NK-92 treated with Interleukin-12 subunit alpha and Interleukin-12 subunit beta, amount 100 ng/mL, for 24 hours (cell line): ENCODE results near the gene OSBPL3.

Experiments used
- DNase-seq: peaks from one replicate; lab custom pipeline; 2025; lab: John Stamatoyannopoulos, UW

The OSBPL3 gene

DNA sequence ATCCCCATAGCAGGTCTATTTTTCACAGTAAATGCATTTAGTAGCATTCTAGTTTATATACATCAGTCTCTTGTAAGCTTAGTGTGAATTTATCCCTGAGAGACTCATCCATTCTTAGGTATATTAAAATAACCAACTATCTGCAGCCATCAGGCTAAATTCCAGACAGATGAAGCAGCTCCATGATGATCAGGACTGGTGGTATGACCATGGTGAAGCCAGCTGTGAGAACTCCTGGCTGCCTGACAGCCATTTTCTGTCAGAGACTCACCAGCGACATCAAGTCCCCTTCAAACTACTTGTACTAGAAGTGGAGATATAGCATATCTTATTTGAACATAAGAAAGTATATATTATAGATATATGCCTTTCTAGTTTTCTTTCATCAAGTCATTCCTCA lies 152.4 kb downstream of the OSBPL3 start:
- no peak for DNase-seq

GRCh38 chr7:24827027-24827426 lies 153.0 kb downstream of the OSBPL3 start:
- DNase-seq = no peak

- no peak for DNase-seq
Observed at GRCh38 chr7:24826662-24827020, 153.3 kb downstream of the OSBPL3 start.

GRCh38 chr7:24825931-24826661 lies 153.9 kb downstream of the OSBPL3 start:
- no peak for DNase-seq

- no peak for DNase-seq
Observed at GRCh38 chr7:24825381-24825794, 154.6 kb downstream of the OSBPL3 start.

DNA sequence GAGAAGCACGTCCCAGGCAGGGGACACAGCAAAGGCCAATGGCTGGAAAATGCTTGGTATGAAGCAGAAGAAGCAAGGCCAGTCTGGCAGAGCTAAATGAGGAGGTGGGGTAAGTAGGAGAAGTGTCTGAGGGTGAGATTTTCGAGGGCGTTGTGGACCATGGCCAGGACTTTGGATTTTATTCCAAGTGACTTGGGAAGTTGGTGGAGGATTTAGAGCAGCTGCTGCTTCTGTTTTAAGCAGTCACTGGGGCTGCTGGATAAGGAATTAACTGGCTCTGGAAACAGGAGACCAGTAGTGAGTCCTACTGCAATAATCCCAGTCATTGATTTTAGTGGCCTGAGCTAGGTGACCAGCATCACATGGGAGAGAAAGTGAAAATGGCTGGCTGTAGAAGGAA lies 155.1 kb downstream of the OSBPL3 start:
- DNase-seq = no peak

DNA sequence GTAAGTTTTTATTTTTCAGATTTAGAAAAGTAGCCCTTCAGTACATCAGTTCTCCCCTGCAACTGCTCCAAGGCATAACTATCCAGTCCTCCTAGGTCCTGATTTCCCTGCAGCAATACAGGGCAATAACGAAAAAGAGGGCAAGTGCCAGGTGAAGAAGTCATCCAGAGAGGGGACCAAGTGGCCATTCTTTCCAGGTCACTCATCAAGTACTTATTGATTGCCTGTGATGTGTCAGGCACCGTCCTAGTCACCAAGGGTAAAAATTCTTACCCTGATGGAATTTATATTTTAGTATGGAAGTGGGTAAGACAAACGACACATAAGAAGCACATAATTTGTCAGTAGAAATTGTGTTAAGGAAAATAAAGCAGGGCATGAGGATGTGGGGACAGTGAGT lies 155.6 kb downstream of the OSBPL3 start:
- DNase-seq = no peak

GRCh38 chr7:24821754-24822054 lies 158.3 kb downstream of the OSBPL3 start:
- no peak for DNase-seq

- peak; percentile 74 for DNase-seq
Observed at GRCh38 chr7:24821045-24821753, 158.8 kb downstream of the OSBPL3 start.

- DNase-seq = no peak
Observed at GRCh38 chr7:24820730-24821044, 159.3 kb downstream of the OSBPL3 start.

- DNase-seq = peak; percentile 65
Observed at GRCh38 chr7:24819916-24820689, 159.9 kb downstream of the OSBPL3 start.

- no peak for DNase-seq
Observed at GRCh38 chr7:24817339-24817738, 162.6 kb downstream of the OSBPL3 start.

DNA sequence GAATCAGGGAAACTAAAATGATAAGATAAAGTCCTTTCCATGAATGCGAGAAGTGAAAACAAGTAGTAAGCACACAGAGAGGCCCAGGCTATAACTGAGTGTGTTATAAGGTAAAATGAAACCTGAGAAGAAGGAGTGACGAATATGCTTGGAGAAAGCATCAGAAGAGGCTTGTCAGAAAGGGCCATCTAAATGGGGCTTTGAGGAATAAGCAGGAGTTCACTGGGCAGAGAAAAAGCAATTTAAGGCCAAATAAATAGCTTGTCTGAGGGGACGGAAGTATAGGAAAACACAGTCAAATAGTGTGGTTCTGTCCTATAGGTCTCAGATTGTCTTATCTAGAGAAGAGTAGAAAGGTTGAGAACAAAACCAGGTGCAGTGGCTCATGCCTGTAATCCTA lies 163.1 kb downstream of the OSBPL3 start:
- DNase-seq = no peak

GRCh38 chr7:24812305-24812945 lies 167.6 kb downstream of the OSBPL3 start:
- DNase-seq = no peak

GRCh38 chr7:24808518-24808917 lies 171.5 kb downstream of the OSBPL3 start:
- no peak for DNase-seq

- DNase-seq = no peak
Observed at GRCh38 chr7:24802300-24802699, 177.7 kb downstream of the OSBPL3 start.

DNA sequence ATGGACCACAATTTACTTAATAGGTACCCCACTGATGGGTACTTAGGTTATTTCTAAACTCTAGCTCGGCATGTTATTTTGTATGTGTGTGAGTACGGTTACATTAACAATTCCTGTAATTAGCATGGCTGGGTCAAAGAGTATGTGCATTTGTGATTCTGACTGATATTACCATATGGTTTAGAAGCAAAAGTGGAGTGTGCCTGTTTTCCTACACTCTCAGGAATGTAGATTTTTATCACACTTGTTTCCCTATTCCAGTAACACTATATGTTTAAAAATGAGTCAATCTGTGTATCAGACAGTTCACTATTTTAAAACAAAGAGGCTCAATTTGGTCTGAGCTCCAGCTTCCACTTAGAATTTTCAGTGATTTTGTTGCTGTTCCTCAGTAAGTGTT lies 178.1 kb downstream of the OSBPL3 start:
- DNase-seq = no peak

DNA sequence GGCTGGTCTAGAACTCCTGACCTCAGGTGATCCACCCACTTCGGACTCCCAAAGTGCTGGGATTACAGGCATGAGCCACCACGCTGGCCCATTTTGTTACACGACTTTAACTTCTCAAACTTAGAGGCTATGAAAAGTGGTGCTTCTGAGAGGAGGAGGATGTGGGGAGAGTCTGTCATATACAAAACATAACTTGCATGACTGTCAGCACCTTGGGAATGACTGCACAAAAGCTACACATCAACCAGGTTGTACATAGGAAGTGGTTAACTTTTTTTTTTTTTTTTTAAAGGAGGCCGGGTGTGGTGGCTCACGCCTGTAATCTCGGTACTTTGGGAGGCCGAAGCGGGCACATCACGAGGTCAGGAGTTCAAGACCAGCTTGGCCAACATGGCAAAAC lies 179.3 kb downstream of the OSBPL3 start:
- DNase-seq = no peak

DNA sequence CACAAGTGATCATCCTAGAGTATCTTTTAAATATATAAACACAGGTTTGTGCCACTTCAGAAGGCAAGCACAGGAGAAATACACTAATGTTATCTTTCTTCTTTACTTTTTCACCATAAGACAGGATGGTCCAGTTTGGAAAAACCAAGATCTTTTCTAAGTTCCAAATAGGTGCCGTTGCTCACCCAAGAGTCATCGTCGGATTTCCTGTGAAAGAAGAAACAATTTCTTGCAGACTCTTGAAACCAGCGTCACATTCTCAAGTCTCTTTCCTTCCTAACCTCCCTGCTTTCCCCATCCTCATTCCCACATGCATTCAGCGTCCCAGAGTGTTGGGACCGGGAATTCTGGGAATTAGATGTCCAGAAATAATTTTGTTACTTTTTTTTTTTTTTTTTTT lies 179.9 kb downstream of the OSBPL3 start:
- no peak for DNase-seq

DNA sequence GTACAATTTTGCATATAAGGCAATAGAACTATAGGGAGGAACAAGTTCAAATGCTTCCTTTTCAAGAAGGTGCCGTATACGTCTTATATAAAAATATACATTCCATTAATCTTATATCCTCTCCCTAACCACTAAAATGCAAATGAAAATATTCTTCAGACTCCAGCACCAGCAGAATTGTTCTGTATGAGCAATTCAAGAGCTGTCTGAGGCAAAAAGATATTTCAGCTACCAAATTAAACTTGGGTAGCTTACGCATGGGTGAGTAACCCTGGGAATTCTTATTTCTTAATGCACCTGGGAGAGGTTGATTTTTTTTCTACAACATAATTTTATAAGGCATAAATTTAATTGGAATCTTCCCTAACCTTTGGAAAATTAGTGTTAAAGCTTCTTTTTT lies 180.5 kb downstream of the OSBPL3 start:
- no peak for DNase-seq

GRCh38 chr7:24798261-24798660 lies 181.7 kb downstream of the OSBPL3 start:
- no peak for DNase-seq

DNA sequence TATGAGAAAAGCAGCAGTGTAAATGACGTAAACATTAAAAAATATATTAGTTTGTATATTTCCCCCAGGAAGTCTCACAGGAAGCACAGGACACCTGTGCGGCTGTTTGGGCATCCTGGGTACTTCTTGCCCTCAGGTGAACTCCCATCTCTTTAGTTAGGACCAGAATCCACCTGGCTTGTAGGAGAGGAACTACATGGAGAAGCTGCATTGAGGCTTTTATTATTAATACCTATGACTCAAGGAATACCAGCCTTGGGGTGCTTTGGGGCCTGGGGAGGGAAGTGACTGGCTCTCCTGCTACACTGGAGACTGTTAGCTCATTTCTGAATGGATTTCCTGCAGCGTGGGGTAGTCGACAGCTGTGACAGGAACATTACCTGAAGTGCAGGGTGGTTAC lies 182.7 kb downstream of the OSBPL3 start:
- no peak for DNase-seq

GRCh38 chr7:24795407-24795767 lies 184.6 kb downstream of the OSBPL3 start:
- no peak for DNase-seq
